Measurements from ENCODE around the gene THEMIS. TPM values are rescaled to one million over a fixed set of nuclear protein-coding genes. Genes with fewer than 3 reads are reported as not detected.

Gene THEMIS
- total RNA-seq, 4 donors from 2014 or later = 0.08 to 0.44 (median 0.16) TPM

- intact Hi-C loops (cut with DNase I; ENCODE audit: low total_unique reads) = no loop called here
- no peak overlapping the region for H3K4me3 ChIP-seq (ENCODE audit: low read depth, poor library complexity, severe bottlenecking)
- 35 to 38% methylated on average over 3 of the region's 3 CpGs for WGBS, 2 donors
- no peak for DNase-seq (ENCODE audit: low spot score in 2 of 2)
- TF ChIP-seq POLR2A (IDR thresholded peaks at IDR 0.05) = no peak
- no peak for TF ChIP-seq CTCF (IDR thresholded peaks at IDR 0.05)
Observed at GRCh38 chr6:127768223-127768622, 132.6 kb downstream of the THEMIS start.

GRCh38 chr6:127765949-127766348 is 134.9 kb downstream of the THEMIS start:
- intact Hi-C loops (cut with DNase I; ENCODE audit: low total_unique reads) = no loop called here
- no peak for DNase-seq (ENCODE audit: low spot score in 2 of 2)
- H3K4me3 ChIP-seq (ENCODE audit: low read depth, poor library complexity, severe bottlenecking) = no peak overlapping the region
- 79 to 85% methylated on average over 2 of the region's 2 CpGs for WGBS, 2 donors
- TF ChIP-seq CTCF (IDR thresholded peaks at IDR 0.05) (no peak), POLR2A (IDR thresholded peaks at IDR 0.05) (no peak)

- DNase-seq (ENCODE audit: low spot score in 2 of 2) = no peak
- intact Hi-C loops (cut with DNase I; ENCODE audit: low total_unique reads) = no loop called here
- WGBS, 2 donors = 31 to 54% methylated on average over 1 of the region's 1 CpG
- TF ChIP-seq CTCF (IDR thresholded peaks at IDR 0.05) = no peak
- TF ChIP-seq POLR2A (IDR thresholded peaks at IDR 0.05) = no peak
- no peak overlapping the region for H3K4me3 ChIP-seq (ENCODE audit: low read depth, poor library complexity, severe bottlenecking)
Observed at GRCh38 chr6:127762284-127762683, 138.6 kb downstream of the THEMIS start.

- intact Hi-C loops (cut with DNase I; ENCODE audit: low total_unique reads) = no loop called here
- H3K4me3 ChIP-seq (ENCODE audit: low read depth, poor library complexity, severe bottlenecking) = no peak overlapping the region
- no peak for TF ChIP-seq POLR2A (IDR thresholded peaks at IDR 0.05)
- no peak for TF ChIP-seq CTCF (IDR thresholded peaks at IDR 0.05)
- no peak for DNase-seq (ENCODE audit: low spot score in 2 of 2)
Observed at GRCh38 chr6:127761084-127761483, 139.8 kb downstream of the THEMIS start.

- intact Hi-C loops (cut with DNase I; ENCODE audit: low total_unique reads) = no loop called here
- 93 to 94% methylated on average over 3 of the region's 3 CpGs for WGBS, 2 donors
- no peak overlapping the region for H3K4me3 ChIP-seq (ENCODE audit: low read depth, poor library complexity, severe bottlenecking)
- TF ChIP-seq CTCF (IDR thresholded peaks at IDR 0.05) (no peak), POLR2A (IDR thresholded peaks at IDR 0.05) (no peak)
- DNase-seq (ENCODE audit: low spot score in 2 of 2) = no peak
Observed at GRCh38 chr6:127749095-127749494, 151.8 kb downstream of the THEMIS start.

GRCh38 chr6:127748290-127748689 is 152.6 kb downstream of the THEMIS start:
- no peak for DNase-seq (ENCODE audit: low spot score in 2 of 2)
- H3K4me3 ChIP-seq (ENCODE audit: low read depth, poor library complexity, severe bottlenecking) = no peak overlapping the region
- no peak for TF ChIP-seq POLR2A (IDR thresholded peaks at IDR 0.05)
- TF ChIP-seq CTCF (IDR thresholded peaks at IDR 0.05) = no peak
- 58 to 67% methylated on average over 2 of the region's 2 CpGs for WGBS, 2 donors
- intact Hi-C loops (cut with DNase I; ENCODE audit: low total_unique reads) = no loop called here

All from lower leg skin (tissue), 4 donors.